Esophagus muscularis mucosa (tissue), 4 donors: ENCODE data around the gene ZNF341. TPM values are rescaled to one million over a fixed set of nuclear protein-coding genes. Genes with fewer than 3 reads are reported as not detected.

Experiments
- DNase-seq: peaks from one replicate; pipeline ENCODE4 v3.0.0-alpha.2; 2017; ENCODE audit errors: extremely low spot score
- H3K27ac ChIP-seq, 4 donors: fragments of 200-600 bp; sonication (generic); replicated peaks in 1 of 4; 1 replicate in 3 of 4; 2 replicates in 1 of 4; pipeline ENCODE4 v1.5.1; 2016 to 2019; ENCODE audit warnings: mild to moderate bottlenecking in 1 of 4
- H3K27me3 ChIP-seq, 4 donors: fragments of 200-600 bp; sonication (generic); one replicate each; pipeline versions ENCODE4 v1.5.1 to v1.6.0; 2016 to 2019
- H3K36me3 ChIP-seq, 4 donors: fragments of 200-600 bp; sonication (generic); one replicate each; pipeline ENCODE4 v1.5.1; 2016 to 2019
- H3K4me1 ChIP-seq, 4 donors: fragments of 200-600 bp; sonication (generic); one replicate each; pipeline ENCODE4 v1.5.1; 2016 to 2019
- H3K4me3 ChIP-seq, 4 donors: fragments of 200-600 bp; sonication (generic); 1 replicate in 2 of 4; 2 replicates in 2 of 4; pipeline ENCODE4 v1.5.1; 2016 to 2019; ENCODE audit warnings: mild to moderate bottlenecking in 4 of 4, moderate library complexity in 1 of 4
- H3K9me3 ChIP-seq, 4 donors: fragments of 200-600 bp; sonication (generic); 1 replicate in 3 of 4; 2 replicates in 1 of 4; pipeline ENCODE4 v1.5.1; 2016 to 2019
- EP300 ChIP-seq: sonication (generic); formaldehyde crosslinking; IDR thresholded peaks from one replicate; pipeline ENCODE4 v1.6.1; 2017; ENCODE audit warnings: antibody characterized with exemption
- POLR2A ChIP-seq: fragments of 450-650 bp; IDR thresholded peaks from one replicate; pipeline ENCODE4 v1.6.1; 2017; ENCODE audit warnings: antibody characterized with exemption, moderate library complexity, mild to moderate bottlenecking, low read depth
- POLR2AphosphoS5 ChIP-seq, 2 donors: sonication (generic); formaldehyde crosslinking; IDR thresholded peaks; one replicate each; pipeline ENCODE4 v1.6.1; 2017; ENCODE audit warnings: antibody characterized with exemption in 2 of 2
- WGBS: methylation state at CpG from one replicate; pipeline ENCODE4 v1.1.5; 2018; 5-methylcytosine and 5-hydroxymethylcytosine counted together
- intact Hi-C: fragments of 100-400 bp; cut with DNase I; formaldehyde crosslinking; loops from one replicate; pipeline ENCODE4 v1.15.1; 2023
- total RNA-seq, 4 donors: library from RNA; depleted of rRNA; stranded (reverse); fragments of >200 nt; gene quantifications; one replicate each; pipeline versions ENCODE4 v1.1.0 to v1.2.1, GENCODE V29; 2016
- TF ChIP-seq, protein P1 (sequence below), 3 experiments: fragments of 200-600 bp in 2 of 3; fragments of 450-650 bp in 1 of 3; sonication (generic) in 2 of 3; IDR thresholded peaks; one replicate each; pipeline ENCODE4 v1.5.1; 2017 to 2019; ENCODE audit warnings: antibody characterized with exemption in 3 of 3, mild to moderate bottlenecking in 2 of 3, moderate library complexity in 1 of 3

Gene ZNF341
- total RNA-seq, 4 donors from 2014 or later = 1.7 to 4.2 (median 3.4) TPM

GRCh38 chr20:33689973-33690372 lies 41.8 kb upstream of the ZNF341 start:
- Histone ChIP-seq H3K4me1 (peaks cover 16 to 30% (median 29%) of the 10 kb centered on the region in 4 donors), H3K27me3 (no peaks in the 10 kb centered on the region), H3K4me3 (no peak overlapping the region), H3K36me3 (no peaks in the 10 kb centered on the region), H3K27ac (no peak overlapping the region), H3K9me3 (no peaks in the 10 kb centered on the region)
- WGBS = 54% methylated on average over 4 of the region's 4 CpGs
- TF ChIP-seq POLR2AphosphoS5 (IDR thresholded peaks at IDR 0.05) = no peak
- no peak for TF ChIP-seq POLR2A
- TF ChIP-seq EP300 = no peak
- TF ChIP-seq, protein P1, sequence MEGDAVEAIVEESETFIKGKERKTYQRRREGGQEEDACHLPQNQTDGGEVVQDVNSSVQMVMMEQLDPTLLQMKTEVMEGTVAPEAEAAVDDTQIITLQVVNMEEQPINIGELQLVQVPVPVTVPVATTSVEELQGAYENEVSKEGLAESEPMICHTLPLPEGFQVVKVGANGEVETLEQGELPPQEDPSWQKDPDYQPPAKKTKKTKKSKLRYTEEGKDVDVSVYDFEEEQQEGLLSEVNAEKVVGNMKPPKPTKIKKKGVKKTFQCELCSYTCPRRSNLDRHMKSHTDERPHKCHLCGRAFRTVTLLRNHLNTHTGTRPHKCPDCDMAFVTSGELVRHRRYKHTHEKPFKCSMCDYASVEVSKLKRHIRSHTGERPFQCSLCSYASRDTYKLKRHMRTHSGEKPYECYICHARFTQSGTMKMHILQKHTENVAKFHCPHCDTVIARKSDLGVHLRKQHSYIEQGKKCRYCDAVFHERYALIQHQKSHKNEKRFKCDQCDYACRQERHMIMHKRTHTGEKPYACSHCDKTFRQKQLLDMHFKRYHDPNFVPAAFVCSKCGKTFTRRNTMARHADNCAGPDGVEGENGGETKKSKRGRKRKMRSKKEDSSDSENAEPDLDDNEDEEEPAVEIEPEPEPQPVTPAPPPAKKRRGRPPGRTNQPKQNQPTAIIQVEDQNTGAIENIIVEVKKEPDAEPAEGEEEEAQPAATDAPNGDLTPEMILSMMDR (IDR thresholded peaks at IDR 0.05) = no peak
- DNase-seq = no peak
- intact Hi-C loops = loop anchor here (5.0 kb wide), 1 partner anchor 42 kb away; the partner anchor contains the start of gene ZNF341

DNA sequence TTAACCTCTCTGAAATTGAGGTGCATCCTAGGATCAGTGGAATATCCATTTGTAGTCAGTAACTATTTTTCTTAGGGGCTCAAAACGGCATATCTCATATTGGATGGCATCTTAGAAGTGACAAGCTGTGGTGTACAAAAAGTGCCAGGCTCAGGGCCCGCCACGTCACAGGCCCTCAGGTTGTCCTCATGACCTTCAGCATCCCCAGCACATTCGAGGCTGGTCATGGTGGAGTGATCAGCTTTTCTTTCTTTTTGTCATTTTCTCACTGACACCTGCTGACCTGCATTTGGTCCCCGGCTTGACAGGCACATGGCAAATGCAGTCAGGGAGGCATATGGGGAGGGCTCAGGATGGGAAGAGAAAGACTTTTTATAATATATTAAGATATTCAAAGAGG lies 38.5 kb upstream of the ZNF341 start:
- Histone ChIP-seq H3K4me3 (no peak overlapping the region), H3K9me3 (no peaks in the 10 kb centered on the region), H3K27me3 (no peaks in the 10 kb centered on the region), H3K4me1 (peaks cover 6 to 31% (median 26%) of the 10 kb centered on the region in 4 donors), H3K27ac (peak overlapping the region in 2 of 4 donors; percentile 44), H3K36me3 (no peaks in the 10 kb centered on the region)
- no peak for TF ChIP-seq EP300
- TF ChIP-seq, protein P1 (IDR thresholded peaks at IDR 0.05) = no peak
- no peak for TF ChIP-seq POLR2AphosphoS5 (IDR thresholded peaks at IDR 0.05)
- TF ChIP-seq POLR2A = no peak
- intact Hi-C loops = no loop called here
- no peak for DNase-seq
- 94% methylated on average over 5 of the region's 5 CpGs for WGBS

GRCh38 chr20:33693741-33694638 lies 37.8 kb upstream of the ZNF341 start:
- Histone ChIP-seq H3K4me1 (peaks cover 6 to 31% (median 26%) of the 10 kb centered on the region in 4 donors), H3K4me3 (no peak overlapping the region), H3K27ac (peak overlapping the region; percentile 21 to 51 (median 44)), H3K9me3 (no peaks in the 10 kb centered on the region), H3K36me3 (no peaks in the 10 kb centered on the region), H3K27me3 (no peaks in the 10 kb centered on the region)
- WGBS = 70% methylated on average over 15 of the region's 17 CpGs
- intact Hi-C loops = no loop called here
- TF ChIP-seq POLR2A (no peak), EP300 (no peak), POLR2AphosphoS5 (IDR thresholded peaks at IDR 0.05) (no peak)
- TF ChIP-seq, protein P1 (IDR thresholded peaks at IDR 0.05) = no peak
- no peak for DNase-seq

- intact Hi-C loops = no loop called here
- no peaks in the 10 kb centered on the region for H3K9me3 ChIP-seq
- H3K36me3 ChIP-seq = no peaks in the 10 kb centered on the region
- DNase-seq = no peak
- TF ChIP-seq POLR2AphosphoS5 (IDR thresholded peaks at IDR 0.05) (no peak), POLR2A (no peak), EP300 (no peak)
- TF ChIP-seq, protein P1 (IDR thresholded peaks at IDR 0.05) = no peak
- peaks cover 6 to 31% (median 26%) of the 10 kb centered on the region in 4 donors for H3K4me1 ChIP-seq
- no peaks in the 10 kb centered on the region for H3K27me3 ChIP-seq
- H3K27ac ChIP-seq = peak overlapping the region in 2 of 4 donors; percentile 44 to 51
- 52% methylated on average over 2 of the region's 6 CpGs for WGBS
- H3K4me3 ChIP-seq = no peak overlapping the region
Observed at GRCh38 chr20:33694639-33695012, 37.2 kb upstream of the ZNF341 start.
